MM.1S (cell line): ENCODE data around the gene POLR1A.

ENCODE experiments used
- DNase-seq: peaks from one replicate; pipeline ENCODE4 v3.0.0-alpha.2; 2015
- H2AFZ ChIP-seq: fragments of 300-600 bp; sonication (generic); 2 replicates; pipeline ENCODE4 v1.6.0; 2016; ENCODE audit warnings: antibody characterized with exemption, low read length
- H3F3A ChIP-seq: fragments of 300-600 bp; sonication (generic); 2 replicates; pipeline ENCODE4 v1.6.1; 2016; ENCODE audit warnings: mild to moderate bottlenecking, antibody characterized with exemption, low read length, moderate library complexity, mixed read lengths; ENCODE audit not compliant: insufficient read depth
- H3K27ac ChIP-seq: fragments of 300-600 bp; sonication (generic); 2 replicates; pipeline ENCODE4 v1.5.1; 2016; ENCODE audit warnings: mild to moderate bottlenecking, low read length
- H3K27me3 ChIP-seq: fragments of 300-600 bp; sonication (generic); replicated peaks from 2 replicates; pipeline ENCODE4 v1.6.0; 2016; ENCODE audit warnings: low read length; ENCODE audit not compliant: insufficient read depth
- H3K36me3 ChIP-seq: fragments of 300-600 bp; sonication (generic); replicated peaks from 2 replicates; pipeline ENCODE4 v1.6.1; 2016; ENCODE audit warnings: mild to moderate bottlenecking, low read length, mixed read lengths; ENCODE audit not compliant: insufficient read depth
- H3K4me1 ChIP-seq: fragments of 300-600 bp; sonication (generic); 2 replicates; pipeline ENCODE4 v1.6.1; 2016; ENCODE audit warnings: low read length, mixed read lengths
- H3K4me2 ChIP-seq: fragments of 300-600 bp; sonication (generic); 2 replicates; pipeline ENCODE4 v1.6.0; 2016; ENCODE audit warnings: low read depth, low read length
- H3K4me3 ChIP-seq: fragments of 300-600 bp; sonication (generic); 2 replicates; pipeline ENCODE4 v1.5.1; 2016; ENCODE audit warnings: low read length, mixed read lengths
- H3K79me2 ChIP-seq: fragments of 300-600 bp; sonication (generic); 2 replicates; pipeline ENCODE4 v1.6.1; 2016; ENCODE audit warnings: mixed run types, low read length, mixed read lengths
- H3K9ac ChIP-seq: fragments of 300-600 bp; sonication (generic); 2 replicates; pipeline ENCODE4 v1.6.1; 2016; ENCODE audit warnings: low read length, mixed read lengths
- H3K9me2 ChIP-seq: fragments of 300-600 bp; sonication (generic); replicated peaks from 2 replicates; pipeline ENCODE4 v1.6.1; 2016; ENCODE audit warnings: mild to moderate bottlenecking, low read length, mixed read lengths; ENCODE audit not compliant: insufficient read depth
- H3K9me3 ChIP-seq: fragments of 300-600 bp; sonication (generic); replicated peaks from 2 replicates; pipeline ENCODE4 v1.6.1; 2016; ENCODE audit warnings: mild to moderate bottlenecking, low read length, mixed read lengths; ENCODE audit not compliant: insufficient read depth
- H4K20me1 ChIP-seq: fragments of 300-600 bp; sonication (generic); 2 replicates; pipeline ENCODE4 v1.6.1; 2016; ENCODE audit warnings: mild to moderate bottlenecking, low read length, moderate library complexity, mixed read lengths; ENCODE audit not compliant: insufficient read depth
- EZH2 ChIP-seq: fragments of 300-600 bp; sonication (generic); optimal IDR thresholded peaks from 2 replicates; pipeline ENCODE3; 2017; ENCODE audit warnings: low read depth, mild to moderate bottlenecking, antibody characterized with exemption, low read length, mixed read lengths
- EZH2phosphoT487 ChIP-seq: fragments of 300-600 bp; sonication (generic); IDR thresholded peaks from 2 replicates; pipeline ENCODE4 v1.6.1; 2018; ENCODE audit warnings: antibody characterized with exemption, low read length
- TF ChIP-seq, protein P1 (sequence below): fragments of 300-600 bp; sonication (generic); IDR thresholded peaks from 2 replicates; pipeline ENCODE4 v1.5.1; 2016; ENCODE audit warnings: antibody characterized with exemption, low read length, mixed read lengths

POLR1A gene

DNA sequence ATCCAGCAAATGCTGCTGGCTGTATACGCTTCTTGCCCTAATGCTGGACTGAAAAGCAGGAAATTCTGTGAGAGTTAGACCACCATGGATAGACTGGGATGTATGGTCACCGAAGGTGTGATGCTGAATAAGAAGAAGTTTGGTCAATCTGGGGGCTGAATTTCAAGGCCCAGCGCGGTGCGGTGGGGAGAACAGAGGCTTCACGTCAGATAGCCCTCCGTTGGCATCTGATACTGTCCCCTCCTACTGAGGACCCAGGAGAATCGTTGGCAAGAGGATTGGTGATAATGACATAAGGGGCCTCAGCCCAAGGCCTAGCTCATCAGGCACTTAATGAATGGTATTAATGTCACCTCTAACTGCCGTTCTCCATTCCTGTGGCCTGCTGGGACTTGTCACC lies 119.6 kb downstream of the POLR1A start:
- H3K9ac ChIP-seq, result no peak overlapping the region
- no peak overlapping the region for H3K27ac ChIP-seq
- no peak for TF ChIP-seq EZH2
- TF ChIP-seq EZH2phosphoT487, result no peak
- TF ChIP-seq, protein P1, sequence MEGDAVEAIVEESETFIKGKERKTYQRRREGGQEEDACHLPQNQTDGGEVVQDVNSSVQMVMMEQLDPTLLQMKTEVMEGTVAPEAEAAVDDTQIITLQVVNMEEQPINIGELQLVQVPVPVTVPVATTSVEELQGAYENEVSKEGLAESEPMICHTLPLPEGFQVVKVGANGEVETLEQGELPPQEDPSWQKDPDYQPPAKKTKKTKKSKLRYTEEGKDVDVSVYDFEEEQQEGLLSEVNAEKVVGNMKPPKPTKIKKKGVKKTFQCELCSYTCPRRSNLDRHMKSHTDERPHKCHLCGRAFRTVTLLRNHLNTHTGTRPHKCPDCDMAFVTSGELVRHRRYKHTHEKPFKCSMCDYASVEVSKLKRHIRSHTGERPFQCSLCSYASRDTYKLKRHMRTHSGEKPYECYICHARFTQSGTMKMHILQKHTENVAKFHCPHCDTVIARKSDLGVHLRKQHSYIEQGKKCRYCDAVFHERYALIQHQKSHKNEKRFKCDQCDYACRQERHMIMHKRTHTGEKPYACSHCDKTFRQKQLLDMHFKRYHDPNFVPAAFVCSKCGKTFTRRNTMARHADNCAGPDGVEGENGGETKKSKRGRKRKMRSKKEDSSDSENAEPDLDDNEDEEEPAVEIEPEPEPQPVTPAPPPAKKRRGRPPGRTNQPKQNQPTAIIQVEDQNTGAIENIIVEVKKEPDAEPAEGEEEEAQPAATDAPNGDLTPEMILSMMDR, result no peak
- H3K9me3 ChIP-seq, result no peaks in the 10 kb centered on the region
- H3K79me2 ChIP-seq, result no peaks in the 10 kb centered on the region
- H3F3A ChIP-seq, result no peaks in the 10 kb centered on the region
- no peaks in the 10 kb centered on the region for H3K36me3 ChIP-seq
- H2AFZ ChIP-seq, result no peak overlapping the region
- no peaks in the 10 kb centered on the region for H4K20me1 ChIP-seq
- no peak overlapping the region for H3K4me2 ChIP-seq
- no peak overlapping the region for H3K4me3 ChIP-seq
- no peaks in the 10 kb centered on the region for H3K9me2 ChIP-seq
- no peak for DNase-seq
- H3K4me1 ChIP-seq, result peaks cover 7% of the 10 kb centered on the region
- H3K27me3 ChIP-seq, result no peaks in the 10 kb centered on the region

DNA sequence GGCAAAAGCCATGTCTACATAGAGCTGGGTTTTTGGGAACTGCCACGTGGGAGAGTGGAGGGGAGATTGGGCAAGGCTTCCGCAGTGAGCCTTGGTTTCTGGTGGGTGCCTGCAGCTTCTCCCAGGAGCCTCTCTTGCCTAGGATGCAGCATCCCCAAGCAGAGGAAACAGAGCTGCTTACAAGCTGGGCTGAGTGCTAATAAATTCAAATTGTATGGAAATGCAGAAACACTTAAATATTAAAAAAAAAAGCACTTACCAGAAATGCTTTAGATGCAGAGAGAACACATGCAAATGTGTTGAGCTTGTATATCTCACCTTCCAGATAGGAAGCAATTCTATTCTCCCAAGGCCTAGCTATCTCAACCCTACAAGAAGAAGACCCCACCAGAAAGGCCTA lies 120.9 kb downstream of the POLR1A start:
- no peaks in the 10 kb centered on the region for H3K9me2 ChIP-seq
- no peak overlapping the region for H3K4me2 ChIP-seq
- H2AFZ ChIP-seq, result no peak overlapping the region
- no peaks in the 10 kb centered on the region for H3K9me3 ChIP-seq
- no peaks in the 10 kb centered on the region for H3K27me3 ChIP-seq
- H3K9ac ChIP-seq, result no peak overlapping the region
- H4K20me1 ChIP-seq, result no peaks in the 10 kb centered on the region
- no peaks in the 10 kb centered on the region for H3K4me1 ChIP-seq
- H3F3A ChIP-seq, result no peaks in the 10 kb centered on the region
- no peaks in the 10 kb centered on the region for H3K79me2 ChIP-seq
- H3K27ac ChIP-seq, result no peak overlapping the region
- TF ChIP-seq EZH2phosphoT487 (no peak), EZH2 (no peak)
- TF ChIP-seq, protein P1, result no peak
- no peak overlapping the region for H3K4me3 ChIP-seq
- no peak for DNase-seq
- H3K36me3 ChIP-seq, result no peaks in the 10 kb centered on the region

- H3K4me2 ChIP-seq, result no peak overlapping the region
These were observed 121.9 kb downstream of the POLR1A start for GRCh38 chr2:85983766-85984165.

More at GRCh38 chr2:85983766-85984165, 121.9 kb downstream of the POLR1A start:
- Histone ChIP-seq H3K27ac (no peak overlapping the region), H3K9me2 (no peaks in the 10 kb centered on the region), H3K79me2 (no peaks in the 10 kb centered on the region), H3K4me3 (no peak overlapping the region), H3F3A (no peaks in the 10 kb centered on the region; the same call in 1 of the 2 replicates), H2AFZ (no peak overlapping the region), H3K9me3 (no peaks in the 10 kb centered on the region), H3K27me3 (no peaks in the 10 kb centered on the region), H3K36me3 (no peaks in the 10 kb centered on the region), H3K9ac (no peak overlapping the region), H4K20me1 (no peaks in the 10 kb centered on the region), H3K4me1 (peaks cover 8% of the 10 kb centered on the region)
- DNase-seq, result no peak
- TF ChIP-seq EZH2phosphoT487 (no peak), EZH2 (no peak)
- TF ChIP-seq, protein P1, result no peak
